ENCODE measurements around the gene NKX3-2.

- TF ChIP-seq CTCF (IDR thresholded peaks at IDR 0.05) = no peak
- no peak for TF ChIP-seq POLR2A (IDR thresholded peaks at IDR 0.05)
Measured at GRCh38 chr4:13553081-13553480, 8.8 kb upstream of the NKX3-2 start.
